ENCODE results near the gene ASB3.

Gene ASB3

GRCh38 chr2:53740170-53740569, 46.6 kb downstream of the ASB3 start:
- H3K4me2 ChIP-seq (ENCODE audit: insufficient read depth, low read length): no peak overlapping the region
- TF ChIP-seq CTCF (IDR thresholded peaks at IDR 0.05; ENCODE audit: borderline replicate concordance, extremely low read depth, low read length, poor library complexity, severe bottlenecking) (peak; percentile 41), EZH2 (IDR thresholded peaks at IDR 0.05; ENCODE audit: borderline replicate concordance, low read depth, low read length, severe bottlenecking) (no peak)
- 0 out of 2 replicates have a peak, but pooled peaks cover 2% of the 10 kb centered on the region for H3K79me2 ChIP-seq (ENCODE audit: insufficient read depth, low read length)
- no peak overlapping the region for H3K27ac ChIP-seq (ENCODE audit: low read length)
- no peak overlapping the region for H2AFZ ChIP-seq (ENCODE audit: low read depth, low read length)
- no peaks in the 10 kb centered on the region for H3K4me1 ChIP-seq (ENCODE audit: insufficient read depth, low read length)
- DNase-seq (no peak), ATAC-seq (ENCODE audit: insufficient read depth, low read depth) (no peak)
- H3K9ac ChIP-seq (ENCODE audit: low read depth, low read length): no peak overlapping the region
- H3K9me3 ChIP-seq (ENCODE audit: insufficient read depth, low read length, severe bottlenecking): no peaks in the 10 kb centered on the region
- no peaks in the 10 kb centered on the region for H3K27me3 ChIP-seq (ENCODE audit: insufficient read depth, low read length, poor library complexity)
- H4K20me1 ChIP-seq (ENCODE audit: insufficient read depth, low read length): peaks cover 3% of the 10 kb centered on the region; the same call in 1 of the 2 replicates
- H3K36me3 ChIP-seq (ENCODE audit: insufficient read depth, low read length): peaks cover 29% of the 10 kb centered on the region
- no peak overlapping the region for H3K4me3 ChIP-seq (ENCODE audit: low read depth in 1 of 2, low read length in 2 of 2)

- DNase-seq: no peak
- no peak overlapping the region for H3K4me2 ChIP-seq (ENCODE audit: insufficient read depth, low read length)
- TF ChIP-seq EZH2 (IDR thresholded peaks at IDR 0.05; ENCODE audit: borderline replicate concordance, low read depth, low read length, severe bottlenecking) (no peak), CTCF (IDR thresholded peaks at IDR 0.05; ENCODE audit: borderline replicate concordance, extremely low read depth, low read length, poor library complexity, severe bottlenecking) (no peak)
- H3K27ac ChIP-seq (ENCODE audit: low read length): no peak overlapping the region
- no peaks in the 10 kb centered on the region for H3K27me3 ChIP-seq (ENCODE audit: insufficient read depth, low read length, poor library complexity)
- peaks cover 34% of the 10 kb centered on the region for H3K36me3 ChIP-seq (ENCODE audit: insufficient read depth, low read length)
- 0 out of 2 replicates have a peak, but pooled peaks cover 4% of the 10 kb centered on the region for H3K79me2 ChIP-seq (ENCODE audit: insufficient read depth, low read length)
- no peaks in the 10 kb centered on the region for H3K9me3 ChIP-seq (ENCODE audit: insufficient read depth, low read length, severe bottlenecking)
- H3K4me3 ChIP-seq (ENCODE audit: low read depth in 1 of 2, low read length in 2 of 2): no peak overlapping the region
- no peak overlapping the region for H2AFZ ChIP-seq (ENCODE audit: low read depth, low read length)
- H3K4me1 ChIP-seq (ENCODE audit: insufficient read depth, low read length): no peaks in the 10 kb centered on the region
- peaks cover 3% of the 10 kb centered on the region; the same call in 1 of the 2 replicates for H4K20me1 ChIP-seq (ENCODE audit: insufficient read depth, low read length)
- no peak for ATAC-seq (ENCODE audit: insufficient read depth, low read depth)
- no peak overlapping the region for H3K9ac ChIP-seq (ENCODE audit: low read depth, low read length)
Measured at GRCh38 chr2:53739032-53739431, 47.7 kb downstream of the ASB3 start.

- DNase-seq: no peak
- Histone ChIP-seq H4K20me1 (ENCODE audit: insufficient read depth, low read length) (peaks cover 3% of the 10 kb centered on the region; the same call in 1 of the 2 replicates), H3K9me3 (ENCODE audit: insufficient read depth, low read length, severe bottlenecking) (no peaks in the 10 kb centered on the region), H3K79me2 (ENCODE audit: insufficient read depth, low read length) (0 out of 2 replicates have a peak, but pooled peaks cover 4% of the 10 kb centered on the region), H3K4me2 (ENCODE audit: insufficient read depth, low read length) (no peak overlapping the region), H3K9ac (ENCODE audit: low read depth, low read length) (no peak overlapping the region), H3K4me1 (ENCODE audit: insufficient read depth, low read length) (no peaks in the 10 kb centered on the region), H2AFZ (ENCODE audit: low read depth, low read length) (no peak overlapping the region), H3K27me3 (ENCODE audit: insufficient read depth, low read length, poor library complexity) (no peaks in the 10 kb centered on the region), H3K27ac (ENCODE audit: low read length) (no peak overlapping the region), H3K4me3 (ENCODE audit: low read depth in 1 of 2, low read length in 2 of 2) (no peak overlapping the region), H3K36me3 (ENCODE audit: insufficient read depth, low read length) (peaks cover 33% of the 10 kb centered on the region)
- TF ChIP-seq CTCF (IDR thresholded peaks at IDR 0.05; ENCODE audit: borderline replicate concordance, extremely low read depth, low read length, poor library complexity, severe bottlenecking) (no peak), EZH2 (IDR thresholded peaks at IDR 0.05; ENCODE audit: borderline replicate concordance, low read depth, low read length, severe bottlenecking) (no peak)
- ATAC-seq (ENCODE audit: insufficient read depth, low read depth): no peak
Measured at GRCh38 chr2:53737091-53737490, 49.7 kb downstream of the ASB3 start.
